ENCODE data around the gene CRIM1.
A peak's percentile ranks its signal among the peaks of the same experiment; 100 is the strongest.

Gene CRIM1

GRCh38 chr2:36597532-36598377 lies 242.2 kb downstream of the CRIM1 start, which contains the start of gene FEZ2:
FEZ2 (minus strand) TSS chr2:36598168; CDS start chr2:36598142, 26 bp downstream.
- H3K23ac ChIP-seq (ENCODE audit: low read length in 2 of 2): peak within 1 kb of the TSS in 1 of 2 experiments; percentile 83
- peak within 1 kb of the TSS; percentile 96 for H4K91ac ChIP-seq (ENCODE audit: low read length)
- peak within 1 kb of the TSS; percentile 86 for H3K9ac ChIP-seq (ENCODE audit: low read length)
- H2BK12ac ChIP-seq (ENCODE audit: low read length in 2 of 2): peak within 1 kb of the TSS in 1 of 2 experiments; percentile 31
- H3K4ac ChIP-seq (ENCODE audit: low read depth in 1 of 2, low read length in 2 of 2): peak within 1 kb of the TSS in 1 of 2 experiments; percentile 41
- H3K27me3 ChIP-seq (ENCODE audit: control insufficient read depth in 1 of 2, insufficient read depth in 1 of 2, low read length in 2 of 2): no peaks in the 10 kb centered on the region
- peak within 1 kb of the TSS; percentile 99 for H2BK120ac ChIP-seq (ENCODE audit: low read depth, low read length)
- H3K4me2 ChIP-seq (ENCODE audit: low read length, poor library complexity, severe bottlenecking): peak within 1 kb of the TSS; percentile 71
- H3K9me3 ChIP-seq (ENCODE audit: control insufficient read depth, low read length): no peaks in the 10 kb centered on the region
- H3K27ac ChIP-seq (ENCODE audit: low read length, poor library complexity, severe bottlenecking): peak within 1 kb of the TSS; percentile 40
- peaks cover 4 to 14% of the 10 kb centered on the region in 2 experiments for H3K36me3 ChIP-seq (ENCODE audit: control insufficient read depth in 1 of 2, insufficient read depth in 2 of 2, low read depth in 1 of 2, low read length in 2 of 2)
- peak within 1 kb of the TSS; percentile 63 for H4K8ac ChIP-seq (ENCODE audit: low read length)
- peak within 1 kb of the TSS; percentile 42 for H2AFZ ChIP-seq (ENCODE audit: low read depth, low read length)
- H3K79me1 ChIP-seq (replicated peaks; ENCODE audit: low read length, poor library complexity, severe bottlenecking): peaks cover 14% of the 10 kb centered on the region
- peaks cover 9% of the 10 kb centered on the region for H3K4me1 ChIP-seq (ENCODE audit: control insufficient read depth, insufficient read depth, low read depth, low read length)
- DNase-seq: peak; percentile 79
- peak within 1 kb of the TSS; percentile 93 to 97 for H3K4me3 ChIP-seq (ENCODE audit: insufficient read depth in 1 of 2, low read depth in 1 of 2, low read length in 2 of 2)
- H3K14ac ChIP-seq (ENCODE audit: low read length in 2 of 2): peak within 1 kb of the TSS; percentile 92 to 97
- no peak within 1 kb of the TSS for H2AK5ac ChIP-seq (ENCODE audit: low read length, severe bottlenecking)
- H3K18ac ChIP-seq (ENCODE audit: low read depth in 1 of 2, low read length in 2 of 2): peak within 1 kb of the TSS; percentile 89 to 97
- H2BK5ac ChIP-seq (ENCODE audit: low read depth, low read length, poor library complexity, severe bottlenecking): peak within 1 kb of the TSS; percentile 86
- WGBS: under 1% methylated on average over 70 of the region's 81 CpGs
- no peak within 1 kb of the TSS for H2BK15ac ChIP-seq (ENCODE audit: low read depth, poor library complexity, severe bottlenecking)

Data from mesenchymal stem cell (in vitro differentiated cells and primary cell).